Left renal cortex interstitium (tissue), 4 donors: Measurements from ENCODE around the gene SDK1. TPM values are rescaled to one million over a fixed set of nuclear protein-coding genes. Genes with fewer than 3 reads are reported as not detected.
"Not testable (repeated sequence)": the region's sequence is repeated elsewhere in the genome, so short reads cannot be mapped to it uniquely, and the experiment has no call there.

Source experiments
- DNase-seq, 4 donors: peaks; one replicate each; pipeline ENCODE4 v3.0.0-alpha.2; 2013; ENCODE audit warnings: low read depth in 4 of 4, low spot score in 2 of 4, missing footprints in 1 of 4
- polyA plus RNA-seq, 4 donors: library from polyadenylated mRNA; unstranded; fragments of 120-200 nt; gene quantifications; one replicate each; pipeline ENCODE4 v1.2.1, GENCODE V29; 2013; ENCODE audit not compliant: insufficient read length in 4 of 4

Gene SDK1
- polyA plus RNA-seq, 4 donors = 5.1 to 10.2 (median 6.9) TPM

DNA sequence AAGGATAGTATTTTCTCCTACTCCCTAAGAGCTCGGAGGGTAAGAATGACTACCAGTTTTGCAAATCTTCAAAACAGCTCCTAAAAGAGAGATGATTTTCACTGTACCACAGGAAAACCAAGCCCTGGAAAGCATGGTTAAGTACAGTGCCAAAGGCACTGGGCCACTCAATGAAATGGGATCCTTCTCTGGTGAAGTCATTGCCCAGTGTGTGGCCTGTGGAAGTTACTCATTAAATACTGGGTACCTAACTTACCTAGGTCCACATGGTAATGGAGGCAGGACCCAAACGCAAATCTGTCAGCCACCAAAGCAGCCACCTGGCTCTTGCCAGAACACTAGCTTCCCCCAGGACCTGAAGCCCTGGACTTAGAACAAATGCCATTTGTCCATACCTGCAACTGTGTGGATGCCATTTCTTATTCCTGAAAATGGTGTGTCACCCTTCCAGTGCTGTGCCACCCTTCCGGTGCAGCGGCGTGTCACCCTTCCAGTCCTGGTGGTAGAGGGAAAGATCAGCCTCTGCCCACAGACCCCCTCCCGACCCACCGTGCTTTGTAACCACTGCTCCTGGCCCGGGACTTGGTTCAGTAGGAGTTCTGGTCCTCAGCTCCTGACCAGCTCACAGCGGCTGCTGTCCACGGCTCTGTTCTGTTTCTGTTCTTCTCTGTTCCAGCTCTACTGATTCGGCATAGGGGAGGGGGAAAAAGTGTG is 659.2 kb downstream of the SDK1 start:
- no peak for DNase-seq

GRCh38 chr7:3960942-3961341 is 659.9 kb downstream of the SDK1 start:
- no peak for DNase-seq

DNA sequence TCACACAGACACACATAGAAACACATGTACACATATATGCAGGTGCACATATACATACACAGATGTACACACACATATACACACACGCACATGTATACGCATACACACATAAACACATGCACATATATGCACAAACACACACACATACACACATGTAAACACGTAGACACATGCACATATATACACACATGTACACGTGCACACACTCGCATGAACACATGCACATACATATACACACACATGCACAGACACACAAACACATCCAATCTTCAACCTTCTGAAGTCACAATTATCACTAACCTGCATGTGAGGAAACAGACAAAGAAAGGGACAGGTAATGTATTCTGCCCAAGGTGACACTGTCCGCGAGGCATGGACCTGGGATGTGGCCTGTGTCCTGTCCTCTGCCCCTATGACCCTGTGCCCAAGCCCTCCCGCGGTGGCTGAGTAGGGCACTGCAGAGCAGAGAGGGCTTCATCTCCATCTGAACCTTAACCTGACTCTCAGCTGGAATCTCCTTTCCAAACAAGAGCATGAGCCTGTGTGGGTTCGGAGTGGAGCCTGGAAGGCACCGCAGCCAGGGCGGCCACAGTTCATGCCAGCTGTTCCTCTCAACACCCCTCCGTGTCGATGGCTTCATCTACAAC is 660.9 kb downstream of the SDK1 start:
- DNase-seq = no peak

- DNase-seq = not testable (repeated sequence)
These were observed 662.7 kb downstream of the SDK1 start for GRCh38 chr7:3963768-3964167.

GRCh38 chr7:3964980-3965606 is 664.0 kb downstream of the SDK1 start:
- DNase-seq = no peak

DNA sequence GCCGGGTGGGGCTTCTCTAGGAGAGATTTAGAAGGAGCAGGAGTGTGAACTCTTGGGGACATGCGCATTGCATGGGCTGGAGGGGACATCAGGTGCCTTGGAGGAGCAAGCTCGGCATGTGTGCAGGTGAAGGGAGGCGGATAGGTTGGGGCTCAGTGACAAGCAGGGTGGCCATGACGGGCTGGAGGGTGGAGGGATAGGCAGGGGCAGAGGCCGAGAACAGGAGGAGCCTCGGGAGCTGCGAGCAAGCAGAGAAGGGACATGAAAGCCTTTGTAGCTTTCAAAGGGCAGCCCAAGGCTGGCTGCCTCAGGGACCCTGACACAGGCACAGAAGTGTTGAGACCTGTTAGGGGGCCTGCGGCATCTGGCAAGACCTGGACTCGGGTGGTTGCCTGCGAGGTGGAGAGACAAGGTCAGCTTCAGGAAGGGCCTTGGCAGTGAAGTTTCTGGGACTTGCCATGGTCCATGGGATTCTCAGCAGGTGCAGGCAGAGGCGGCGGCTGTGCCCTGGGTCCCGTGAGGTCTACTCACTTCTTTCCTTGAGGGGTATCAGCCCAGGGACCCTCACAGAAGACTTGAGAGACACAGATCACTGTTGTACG is 664.8 kb downstream of the SDK1 start:
- no peak for DNase-seq

DNA sequence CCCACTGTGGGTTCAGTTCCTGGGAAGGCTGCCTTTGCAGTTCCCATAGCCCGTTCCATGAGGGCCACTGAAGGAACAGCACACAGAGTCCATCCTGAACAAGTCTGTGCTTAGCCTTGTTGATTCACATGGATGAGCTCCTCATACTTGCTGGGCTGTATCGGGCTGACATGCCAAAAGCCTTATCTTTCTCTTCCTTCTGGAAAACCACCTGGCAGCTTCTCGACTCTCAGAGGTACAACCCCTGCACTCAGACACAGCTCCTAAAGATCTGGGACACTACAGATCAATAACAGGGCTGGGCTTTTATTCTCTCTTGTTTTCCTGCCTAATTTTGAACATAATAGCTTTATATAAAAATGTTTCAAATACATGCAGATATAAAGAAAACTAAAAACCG is 667.2 kb downstream of the SDK1 start:
- no peak for DNase-seq

DNA sequence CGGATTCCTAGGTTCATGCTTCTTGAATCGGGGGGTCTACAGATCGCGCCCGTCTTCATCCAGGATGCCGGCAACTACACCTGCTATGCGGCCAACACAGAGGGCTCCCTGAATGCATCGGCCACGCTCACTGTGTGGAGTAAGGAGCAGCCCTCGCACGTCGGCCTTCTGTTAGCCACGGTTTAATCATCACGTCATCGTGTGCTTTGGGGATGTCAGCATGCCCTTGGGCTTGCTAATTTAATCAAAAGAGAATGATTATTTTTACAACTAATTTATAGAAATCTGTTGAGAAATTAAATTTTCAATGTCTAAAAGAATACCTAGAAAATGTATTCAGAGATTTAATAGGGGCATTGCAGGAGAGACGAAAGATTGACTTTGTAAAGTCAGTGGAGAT is 668.2 kb downstream of the SDK1 start:
- DNase-seq = no peak

DNA sequence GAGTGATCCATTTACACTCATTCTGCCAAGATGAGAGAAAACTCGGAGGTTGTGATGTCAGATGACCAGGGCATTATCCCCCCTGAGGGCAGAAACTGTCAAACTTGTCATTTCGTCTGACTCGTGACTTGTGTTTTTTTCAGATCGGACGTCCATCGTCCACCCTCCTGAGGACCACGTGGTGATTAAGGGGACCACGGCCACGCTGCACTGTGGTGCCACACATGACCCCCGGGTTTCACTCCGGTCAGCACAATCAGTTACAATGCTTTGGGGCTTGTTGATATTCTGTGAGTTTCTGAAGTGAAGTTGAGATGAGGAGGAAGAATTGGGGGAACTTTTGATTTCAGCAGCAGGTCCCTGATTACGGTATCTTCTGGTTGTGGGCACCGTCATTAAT is 670.3 kb downstream of the SDK1 start:
- DNase-seq = no peak

DNA sequence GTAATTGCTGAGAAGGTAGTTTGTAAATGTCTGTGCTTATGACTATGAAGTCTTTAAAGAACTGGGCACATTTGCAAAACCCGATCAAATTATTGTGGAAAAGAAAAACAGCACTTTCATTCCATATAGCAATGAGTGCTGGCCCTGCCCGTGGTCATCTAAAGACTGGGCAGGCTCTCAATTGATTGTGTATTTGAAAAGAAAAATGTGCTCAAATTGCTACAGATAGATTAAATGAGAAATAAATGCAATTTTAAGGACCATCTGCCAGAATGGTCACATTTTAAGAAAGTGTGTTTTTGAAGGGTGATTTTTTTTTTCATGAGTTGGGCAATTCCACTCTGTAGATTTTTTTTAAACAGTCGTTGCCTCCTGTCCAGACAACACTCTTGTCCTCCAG is 672.2 kb downstream of the SDK1 start:
- DNase-seq = no peak

DNA sequence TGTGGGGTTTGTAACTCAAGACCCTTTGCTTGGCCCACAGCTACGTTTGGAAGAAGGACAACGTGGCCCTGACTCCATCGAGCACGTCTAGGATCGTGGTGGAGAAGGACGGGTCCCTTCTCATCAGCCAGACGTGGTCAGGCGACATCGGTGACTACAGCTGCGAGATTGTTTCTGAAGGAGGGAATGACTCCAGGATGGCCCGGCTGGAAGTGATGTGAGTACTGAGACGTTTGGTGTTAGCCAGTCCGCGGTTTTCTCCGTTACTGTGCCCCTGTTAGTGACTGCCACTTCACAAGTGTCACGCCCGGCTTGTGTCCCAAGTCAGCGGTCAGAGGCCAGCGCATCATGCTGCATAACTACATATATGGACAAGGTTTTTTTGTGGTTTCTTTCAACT is 673.3 kb downstream of the SDK1 start:
- DNase-seq = no peak

DNA sequence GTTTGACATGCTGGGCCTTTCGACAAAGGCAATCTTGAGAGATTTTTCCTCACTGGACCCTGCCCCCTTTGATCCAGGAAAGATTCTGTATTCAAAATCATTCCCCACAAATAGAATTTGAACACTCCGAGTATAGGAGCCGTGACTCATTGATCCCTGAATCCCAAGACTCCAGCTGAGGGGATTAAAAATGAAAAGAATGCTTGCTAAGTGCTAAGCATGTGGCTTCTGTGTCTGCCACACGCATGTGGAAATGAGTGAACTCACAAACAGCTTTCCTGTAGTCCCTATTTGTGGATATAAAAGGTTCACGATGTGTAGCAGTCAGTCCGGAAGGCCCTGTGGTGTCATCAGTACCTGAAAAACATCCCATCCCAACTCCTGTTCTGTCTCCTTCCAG is 674.3 kb downstream of the SDK1 start:
- DNase-seq = no peak

DNA sequence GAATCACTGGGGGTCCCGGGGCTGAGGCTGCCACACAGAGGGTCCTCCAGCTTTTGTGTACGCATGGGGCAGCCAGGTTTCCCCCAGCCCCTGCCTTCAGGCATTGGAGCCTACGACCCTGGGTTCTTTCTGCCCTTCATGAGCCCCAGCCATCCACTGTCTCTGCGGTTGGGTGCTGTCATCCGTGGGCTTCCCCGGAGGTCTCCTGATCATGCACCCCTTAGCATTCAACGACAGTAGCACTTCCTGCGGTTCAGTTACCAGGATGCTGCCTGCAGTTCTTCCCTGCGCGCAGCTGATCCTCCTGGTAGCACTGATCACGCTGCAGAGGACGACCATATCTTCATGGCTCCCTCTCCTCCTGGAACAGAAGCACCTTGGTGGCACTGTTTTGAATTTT is 676.3 kb downstream of the SDK1 start:
- DNase-seq = no peak

DNA sequence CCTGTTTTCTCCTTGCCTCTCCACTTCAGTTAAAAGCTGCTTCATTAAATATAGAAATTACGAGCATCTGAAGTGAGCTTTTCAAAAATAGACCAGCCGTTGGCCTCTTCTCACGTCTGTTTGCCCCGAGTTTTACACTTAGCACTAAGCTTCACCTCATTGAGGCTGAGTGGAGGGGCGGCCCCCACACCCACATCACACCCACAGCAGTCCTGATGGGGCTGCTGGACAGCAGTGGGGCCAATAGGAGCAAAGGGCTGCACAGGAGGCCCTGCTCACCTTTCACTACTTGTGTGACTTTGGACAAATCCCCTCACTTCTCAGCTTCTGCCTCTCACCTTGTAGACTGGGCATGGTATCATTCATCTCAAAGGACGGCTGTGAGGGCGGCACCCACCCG is 677.8 kb downstream of the SDK1 start:
- no peak for DNase-seq

GRCh38 chr7:3979611-3980299 is 678.7 kb downstream of the SDK1 start:
- DNase-seq = no peak

DNA sequence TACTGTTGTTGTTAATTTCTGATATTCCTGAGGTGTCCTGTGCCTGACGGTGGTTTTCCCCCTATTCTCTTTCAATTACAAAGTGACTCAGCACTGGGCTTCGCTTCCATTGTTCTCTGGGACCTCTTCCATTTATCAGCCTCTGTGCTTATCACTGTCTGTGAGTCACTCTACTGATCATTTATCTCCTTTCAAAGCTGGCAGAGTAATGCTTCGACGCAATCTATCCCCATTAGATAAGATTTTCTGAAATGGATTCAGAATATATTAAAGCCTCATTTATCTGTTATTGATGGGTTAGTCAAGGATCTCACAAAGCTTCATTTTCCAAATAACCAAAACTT is 679.2 kb downstream of the SDK1 start:
- DNase-seq = no peak

GRCh38 chr7:3981281-3981680 is 680.2 kb downstream of the SDK1 start:
- no peak for DNase-seq

DNA sequence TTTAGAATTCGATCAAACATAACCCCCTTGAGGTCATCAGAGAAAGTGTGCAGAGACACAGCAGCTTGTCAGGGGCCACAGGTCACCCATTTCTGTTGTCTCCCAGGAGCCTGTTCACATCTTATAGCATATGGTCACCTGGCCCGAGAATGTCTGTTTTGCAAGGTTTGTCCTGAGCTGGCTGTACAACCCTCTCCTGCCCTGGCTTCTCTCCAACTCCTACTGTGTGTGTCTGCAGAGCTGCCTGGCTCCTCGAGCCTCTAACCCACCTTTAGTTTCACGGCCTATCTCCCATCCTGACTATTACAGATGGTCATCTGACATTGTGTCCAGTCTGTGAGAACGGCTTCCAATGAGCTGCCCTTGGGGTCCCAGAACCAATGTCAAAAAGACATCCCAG is 683.4 kb downstream of the SDK1 start:
- no peak for DNase-seq

DNA sequence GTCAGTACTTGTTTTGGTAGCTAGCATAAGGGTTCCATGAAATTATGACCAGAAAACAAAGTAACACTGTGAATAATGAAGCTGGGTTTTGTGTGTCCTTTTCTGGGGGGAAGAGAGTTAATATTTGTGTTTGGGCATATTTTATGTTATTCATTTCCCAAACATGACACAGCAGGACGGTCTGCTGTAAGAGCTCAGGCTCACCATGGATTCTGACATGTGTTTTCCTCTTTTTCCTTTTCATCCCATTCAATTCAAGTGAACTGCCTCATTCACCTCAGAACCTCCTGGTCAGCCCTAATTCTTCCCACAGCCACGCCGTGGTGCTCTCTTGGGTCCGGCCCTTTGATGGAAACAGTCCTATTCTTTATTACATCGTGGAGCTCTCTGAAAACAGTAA is 685.9 kb downstream of the SDK1 start:
- DNase-seq = no peak

DNA sequence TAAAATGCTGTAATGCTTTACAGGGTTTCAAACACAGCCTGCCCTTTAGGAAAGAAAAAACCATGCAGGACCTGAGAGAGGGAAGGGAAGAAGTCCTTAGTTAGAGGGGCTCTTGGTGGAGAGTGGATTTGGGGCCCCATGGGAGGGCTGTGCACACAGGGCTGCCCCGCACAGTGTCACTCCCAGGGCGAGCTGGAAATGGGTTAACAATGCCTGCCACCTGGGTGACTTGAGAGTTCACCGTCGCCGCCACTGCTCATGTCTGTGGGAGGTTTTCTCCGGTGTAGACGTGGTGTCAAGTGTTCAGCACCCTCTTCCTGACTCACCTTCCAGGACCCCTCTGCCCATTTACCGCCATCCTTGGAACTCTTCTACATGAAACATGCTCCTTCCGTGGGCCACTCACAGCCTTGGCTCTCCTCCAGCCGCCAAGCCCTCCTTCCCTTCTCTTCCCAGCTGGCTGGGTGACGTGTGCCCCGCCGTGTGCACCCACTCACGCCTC is 686.4 kb downstream of the SDK1 start:
- no peak for DNase-seq

DNA sequence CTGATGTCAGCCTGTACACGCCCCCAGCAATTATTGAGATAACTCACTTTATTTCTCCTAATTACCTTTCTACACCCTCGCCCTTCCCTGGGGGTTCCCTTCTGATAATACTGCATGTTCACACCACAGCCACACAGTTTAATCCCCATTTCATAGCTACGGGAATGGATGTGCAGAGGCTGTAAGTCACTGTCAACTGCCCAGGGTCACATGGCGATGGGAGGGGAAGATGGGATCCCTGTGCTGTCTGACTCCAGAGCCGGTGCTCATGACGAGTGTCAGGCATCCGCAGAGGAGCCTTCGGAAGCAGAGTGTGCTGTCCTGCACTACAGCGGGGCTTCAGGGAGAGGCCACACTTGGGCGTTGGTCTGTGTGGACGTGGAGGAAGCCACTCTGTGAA is 688.7 kb downstream of the SDK1 start:
- no peak for DNase-seq
